Calu3 (cell line): ENCODE measurements around the gene MTG1. TPM values are rescaled to one million over a fixed set of nuclear protein-coding genes. Genes with fewer than 3 reads are reported as not detected.

ENCODE experiments used
- BruUV-seq: library from RNA; stranded (reverse); fragments of 400-500 nt; replicated peaks from 2 replicates; lab custom pipeline; 2021; lab: Mats Ljungman, UMichigan
- CTCF ChIA-PET: fragments of 300-600 bp; sonication (Branson Sonifier 250); formaldehyde crosslinking; loops from one replicate; lab custom pipeline; 2022; ENCODE audit warnings: antibody characterized with exemption; lab: Charles Lee
- DNase-seq: peaks from one replicate; pipeline ENCODE4 v3.0.0; 2022
- H3K27ac Mint-ChIP-seq: one replicate; pipeline ENCODE4 v1.8.0; 2022; ENCODE audit warnings: mixed read lengths; ENCODE audit not compliant: unreplicated experiment
- H3K27me3 Mint-ChIP-seq: one replicate; pipeline ENCODE4 v1.8.0; 2022; ENCODE audit warnings: mixed read lengths; ENCODE audit not compliant: unreplicated experiment
- H3K36me3 Mint-ChIP-seq: one replicate; pipeline ENCODE4 v1.8.0; 2022; ENCODE audit warnings: mild to moderate bottlenecking, moderate library complexity, mixed read lengths; ENCODE audit not compliant: insufficient read depth, unreplicated experiment
- H3K4me1 Mint-ChIP-seq: one replicate; pipeline ENCODE4 v1.8.0; 2022; ENCODE audit warnings: mild to moderate bottlenecking, low read depth, mixed read lengths; ENCODE audit not compliant: unreplicated experiment
- H3K4me3 Mint-ChIP-seq: one replicate; pipeline ENCODE4 v1.8.0; 2022; ENCODE audit warnings: mild to moderate bottlenecking, low read depth, moderate library complexity, mixed read lengths; ENCODE audit not compliant: unreplicated experiment
- H3K9me3 Mint-ChIP-seq: one replicate; pipeline ENCODE4 v1.8.0; 2022; ENCODE audit warnings: low read depth, mixed read lengths; ENCODE audit not compliant: unreplicated experiment
- intact Hi-C: fragments of 100-400 bp; cut with micrococcal nuclease; formaldehyde crosslinking; loops from one replicate; pipeline ENCODE4 v1.10.0; 2022; ENCODE audit not compliant: unreplicated experiment
- total RNA-seq: library from RNA; stranded (reverse); gene quantifications from 2 replicates; pipeline ENCODE4 v1.2.3, GENCODE V29; 2022
- TF ChIP-seq, protein P1 (sequence below): fragments of 200-600 bp; IDR thresholded peaks from one replicate; pipeline ENCODE4 v1.8.0; 2022; ENCODE audit warnings: antibody characterized with exemption; ENCODE audit not compliant: unreplicated experiment

MTG1 gene
- total RNA-seq, 1 experiment from 2014 or later: 39.5 TPM

DNA sequence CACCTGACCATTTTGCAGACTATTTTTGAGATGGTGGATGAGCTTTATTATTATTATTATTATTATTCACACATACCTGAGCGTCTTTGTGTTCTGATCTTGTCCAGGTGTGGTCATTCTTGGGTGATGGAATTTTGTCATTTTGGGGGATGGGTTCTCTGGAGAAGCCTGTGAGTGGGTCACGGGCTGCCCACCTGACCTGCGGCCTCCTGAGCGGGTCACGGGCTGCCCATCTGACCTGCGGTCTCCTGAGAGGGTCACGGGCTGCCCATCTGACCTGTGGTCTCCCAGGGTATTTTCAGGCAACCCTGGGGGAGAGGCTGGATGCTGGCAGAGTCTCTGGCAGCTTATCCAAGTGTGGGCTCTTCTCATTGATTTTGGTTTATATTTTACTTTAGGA, 67.1 kb downstream of the MTG1 start:
- peaks cover 5% of the 10 kb centered on the region for H3K9me3 Mint-ChIP-seq

DNA sequence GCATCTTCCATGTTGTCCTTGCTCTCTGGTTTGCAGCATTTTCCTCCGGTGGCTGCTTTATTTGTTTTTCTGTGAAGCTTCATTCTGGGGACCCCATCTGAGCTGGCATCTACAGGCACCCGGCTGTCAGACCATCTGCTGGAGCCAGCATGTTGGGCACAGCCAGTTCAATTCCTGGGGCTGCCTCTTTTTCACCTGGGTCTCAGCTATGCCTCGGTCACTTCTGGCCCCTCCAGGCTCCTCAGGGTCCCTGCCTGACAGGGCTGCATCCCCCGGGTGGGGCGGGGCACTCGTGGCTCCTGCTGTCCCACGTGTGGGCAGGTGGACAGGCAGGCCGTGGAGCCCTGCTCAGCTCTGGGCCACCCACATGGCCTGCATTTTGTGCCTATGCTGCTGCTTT, 67.9 kb downstream of the MTG1 start:
- TF ChIP-seq, protein P1, sequence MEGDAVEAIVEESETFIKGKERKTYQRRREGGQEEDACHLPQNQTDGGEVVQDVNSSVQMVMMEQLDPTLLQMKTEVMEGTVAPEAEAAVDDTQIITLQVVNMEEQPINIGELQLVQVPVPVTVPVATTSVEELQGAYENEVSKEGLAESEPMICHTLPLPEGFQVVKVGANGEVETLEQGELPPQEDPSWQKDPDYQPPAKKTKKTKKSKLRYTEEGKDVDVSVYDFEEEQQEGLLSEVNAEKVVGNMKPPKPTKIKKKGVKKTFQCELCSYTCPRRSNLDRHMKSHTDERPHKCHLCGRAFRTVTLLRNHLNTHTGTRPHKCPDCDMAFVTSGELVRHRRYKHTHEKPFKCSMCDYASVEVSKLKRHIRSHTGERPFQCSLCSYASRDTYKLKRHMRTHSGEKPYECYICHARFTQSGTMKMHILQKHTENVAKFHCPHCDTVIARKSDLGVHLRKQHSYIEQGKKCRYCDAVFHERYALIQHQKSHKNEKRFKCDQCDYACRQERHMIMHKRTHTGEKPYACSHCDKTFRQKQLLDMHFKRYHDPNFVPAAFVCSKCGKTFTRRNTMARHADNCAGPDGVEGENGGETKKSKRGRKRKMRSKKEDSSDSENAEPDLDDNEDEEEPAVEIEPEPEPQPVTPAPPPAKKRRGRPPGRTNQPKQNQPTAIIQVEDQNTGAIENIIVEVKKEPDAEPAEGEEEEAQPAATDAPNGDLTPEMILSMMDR: no peak
- H3K4me3 Mint-ChIP-seq: no peak overlapping the region
- intact Hi-C loops: no loop called here
- no peak for DNase-seq
- CTCF ChIA-PET: no interaction called here
- no peaks in the 10 kb centered on the region for H3K4me1 Mint-ChIP-seq
- H3K27me3 Mint-ChIP-seq: no peaks in the 10 kb centered on the region
- peaks cover 5% of the 10 kb centered on the region for H3K9me3 Mint-ChIP-seq
- no peak overlapping the region for H3K27ac Mint-ChIP-seq
- BruUV-seq: no TSS peak
- H3K36me3 Mint-ChIP-seq: no peaks in the 10 kb centered on the region

More for the DNA sequence above, 67.1 kb downstream of the MTG1 start:
- H3K27ac Mint-ChIP-seq: no peak overlapping the region
- DNase-seq: no peak
- CTCF ChIA-PET: no interaction called here
- no peaks in the 10 kb centered on the region for H3K4me1 Mint-ChIP-seq
- H3K4me3 Mint-ChIP-seq: no peak overlapping the region
- intact Hi-C loops: no loop called here
- TF ChIP-seq, protein P1: no peak
- no TSS peak for BruUV-seq
- H3K27me3 Mint-ChIP-seq: no peaks in the 10 kb centered on the region
- H3K36me3 Mint-ChIP-seq: no peaks in the 10 kb centered on the region

DNA sequence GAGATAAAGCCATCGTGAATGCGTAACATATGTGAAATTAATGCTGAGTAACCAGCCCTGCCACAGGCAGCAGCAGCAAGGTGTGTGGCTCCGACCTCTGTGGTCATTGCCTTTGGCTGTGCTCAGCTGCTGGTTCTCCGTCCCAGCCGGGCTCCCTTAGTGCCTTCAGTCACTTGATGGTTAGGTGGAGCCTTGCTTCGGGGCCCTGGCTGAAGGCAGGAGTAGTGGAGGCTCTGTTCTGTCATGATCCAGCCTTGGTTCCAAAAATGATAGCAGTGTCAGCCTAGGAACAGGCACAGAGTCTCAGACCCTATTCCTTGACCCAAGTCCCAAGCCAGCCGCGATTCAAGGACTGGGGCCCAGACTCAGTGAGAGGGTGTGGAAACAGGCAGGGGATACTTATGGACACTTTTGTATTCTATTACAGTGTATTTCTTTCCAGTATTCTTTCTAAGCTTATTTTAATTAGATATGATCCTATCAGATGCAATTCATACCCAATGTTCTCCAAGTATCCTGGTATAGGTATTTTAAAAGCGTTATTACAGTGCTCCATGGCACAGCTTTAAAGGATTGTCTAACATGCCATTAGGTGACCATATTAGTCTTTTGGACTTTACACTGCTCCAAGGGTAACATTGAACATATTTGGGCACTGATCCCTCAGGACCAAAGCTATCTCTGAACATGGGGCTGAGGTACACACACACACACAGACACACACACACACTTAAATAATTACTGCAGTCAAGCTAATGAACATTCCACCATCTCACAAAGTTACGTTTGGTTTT, 68.8 kb downstream of the MTG1 start:
- intact Hi-C loops: no loop called here
- CTCF ChIA-PET: no interaction called here
- no peak for DNase-seq
- H3K4me3 Mint-ChIP-seq: no peak overlapping the region
- no peaks in the 10 kb centered on the region for H3K36me3 Mint-ChIP-seq
- no peaks in the 10 kb centered on the region for H3K4me1 Mint-ChIP-seq
- no TSS peak for BruUV-seq
- peaks cover 5% of the 10 kb centered on the region for H3K9me3 Mint-ChIP-seq
- TF ChIP-seq, protein P1: no peak
- no peaks in the 10 kb centered on the region for H3K27me3 Mint-ChIP-seq
- H3K27ac Mint-ChIP-seq: no peak overlapping the region

DNA sequence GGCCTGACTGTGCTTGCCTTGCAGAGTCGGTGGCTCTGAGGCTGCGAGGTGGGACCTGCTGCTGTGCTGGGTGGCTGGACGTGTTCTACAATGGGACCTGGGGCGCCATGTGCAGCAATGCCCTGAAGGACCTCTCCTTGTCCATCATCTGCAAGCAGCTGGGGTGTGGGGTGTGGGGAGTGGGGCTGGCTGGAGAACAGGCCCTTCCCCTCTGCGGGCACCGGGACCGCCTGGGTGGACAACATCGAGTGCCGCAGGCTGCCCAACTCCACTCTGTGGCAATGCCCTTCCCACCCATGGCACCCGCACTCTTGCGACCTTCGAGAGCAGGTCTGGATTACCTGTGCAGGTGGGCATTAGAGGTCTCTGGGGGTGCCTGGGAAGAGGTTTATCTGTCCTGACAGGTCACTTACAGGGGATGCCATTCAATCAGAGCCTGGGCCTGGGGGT, 70.7 kb downstream of the MTG1 start:
- no TSS peak for BruUV-seq
- peaks cover 7% of the 10 kb centered on the region for H3K9me3 Mint-ChIP-seq
- no peak overlapping the region for H3K4me3 Mint-ChIP-seq
- no peak overlapping the region for H3K27ac Mint-ChIP-seq
- intact Hi-C loops: no loop called here
- no peak for DNase-seq
- no peaks in the 10 kb centered on the region for H3K4me1 Mint-ChIP-seq
- CTCF ChIA-PET: no interaction called here
- TF ChIP-seq, protein P1: no peak
- H3K27me3 Mint-ChIP-seq: no peaks in the 10 kb centered on the region
- H3K36me3 Mint-ChIP-seq: peaks cover 5% of the 10 kb centered on the region
